ENCODE measurements around the gene MKNK1.

DNA sequence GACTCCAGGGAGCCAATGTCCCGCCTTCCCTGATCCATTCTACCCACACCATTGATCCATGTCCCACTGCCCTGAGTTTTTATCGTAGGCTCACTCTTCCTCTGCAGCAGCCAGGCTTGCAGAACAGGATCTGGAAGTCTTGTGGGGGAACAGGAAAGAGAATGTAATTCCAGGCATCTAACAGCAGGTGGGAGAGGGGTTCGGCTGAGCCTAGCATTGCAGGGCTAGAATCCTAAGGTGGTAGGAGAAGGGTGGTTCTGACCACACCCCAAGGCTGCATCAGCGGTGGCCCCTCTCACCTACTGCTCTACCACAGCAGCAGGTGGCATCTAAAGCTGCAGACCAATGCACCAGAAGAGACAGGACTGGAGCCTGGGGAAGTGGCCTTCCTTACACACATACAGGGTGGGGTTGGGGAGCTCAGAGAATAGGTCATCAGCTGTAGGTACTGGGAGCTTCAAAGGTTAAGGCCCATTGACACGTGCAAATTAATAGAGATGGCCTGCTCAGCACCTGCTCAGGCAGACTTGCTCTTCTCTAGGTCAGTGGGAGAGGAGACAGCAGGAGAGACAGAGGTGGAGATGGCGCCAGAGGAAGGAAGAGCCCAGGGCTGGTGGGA, 73.2 kb downstream of the MKNK1 start:
- TF ChIP-seq CTCF (IDR thresholded peaks at IDR 0.05) (peak; percentile 20; the same call in 1 of the 2 replicates), GABPA (IDR thresholded peaks at IDR 0.05; ENCODE audit: low read depth) (no peak), YY1 (IDR thresholded peaks at IDR 0.05; ENCODE audit: low read depth) (no peak), REST (IDR thresholded peaks at IDR 0.05; ENCODE audit: low read depth, low read length) (no peak), NRF1 (IDR thresholded peaks at IDR 0.05; ENCODE audit: low read depth, low read length) (no peak), TCF12 (IDR thresholded peaks at IDR 0.05) (no peak), MAX (IDR thresholded peaks at IDR 0.05; ENCODE audit: low read depth) (no peak), TAF1 (IDR thresholded peaks at IDR 0.05; ENCODE audit: borderline replicate concordance, low read depth, low read length) (no peak), POLR2AphosphoS5 (IDR thresholded peaks at IDR 0.05; ENCODE audit: low read depth, low read length) (no peak), EP300 (IDR thresholded peaks at IDR 0.05; ENCODE audit: borderline replicate concordance in 1 of 2, low read depth in 1 of 2, low read length in 1 of 2) (no peak), RAD21 (IDR thresholded peaks at IDR 0.05; ENCODE audit: low read length) (no peak), ZBTB33 (IDR thresholded peaks at IDR 0.05; ENCODE audit: borderline replicate concordance, low read depth) (no peak)
- TF ChIP-seq, protein P1, sequence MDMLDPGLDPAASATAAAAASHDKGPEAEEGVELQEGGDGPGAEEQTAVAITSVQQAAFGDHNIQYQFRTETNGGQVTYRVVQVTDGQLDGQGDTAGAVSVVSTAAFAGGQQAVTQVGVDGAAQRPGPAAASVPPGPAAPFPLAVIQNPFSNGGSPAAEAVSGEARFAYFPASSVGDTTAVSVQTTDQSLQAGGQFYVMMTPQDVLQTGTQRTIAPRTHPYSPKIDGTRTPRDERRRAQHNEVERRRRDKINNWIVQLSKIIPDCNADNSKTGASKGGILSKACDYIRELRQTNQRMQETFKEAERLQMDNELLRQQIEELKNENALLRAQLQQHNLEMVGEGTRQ (IDR thresholded peaks at IDR 0.05; ENCODE audit: borderline replicate concordance, low read depth, low read length) = no peak

Data from SK-N-SH (cell line).